GM12801 (cell line): ENCODE data around the gene RIPOR3.

Experiments
- TF ChIP-seq, protein P1 (sequence below): IDR thresholded peaks from one replicate; pipeline ENCODE4 v1.5.1; 2011; ENCODE audit warnings: control low read depth; ENCODE audit not compliant: insufficient read length; ENCODE audit errors: extremely low read depth

RIPOR3 gene

DNA sequence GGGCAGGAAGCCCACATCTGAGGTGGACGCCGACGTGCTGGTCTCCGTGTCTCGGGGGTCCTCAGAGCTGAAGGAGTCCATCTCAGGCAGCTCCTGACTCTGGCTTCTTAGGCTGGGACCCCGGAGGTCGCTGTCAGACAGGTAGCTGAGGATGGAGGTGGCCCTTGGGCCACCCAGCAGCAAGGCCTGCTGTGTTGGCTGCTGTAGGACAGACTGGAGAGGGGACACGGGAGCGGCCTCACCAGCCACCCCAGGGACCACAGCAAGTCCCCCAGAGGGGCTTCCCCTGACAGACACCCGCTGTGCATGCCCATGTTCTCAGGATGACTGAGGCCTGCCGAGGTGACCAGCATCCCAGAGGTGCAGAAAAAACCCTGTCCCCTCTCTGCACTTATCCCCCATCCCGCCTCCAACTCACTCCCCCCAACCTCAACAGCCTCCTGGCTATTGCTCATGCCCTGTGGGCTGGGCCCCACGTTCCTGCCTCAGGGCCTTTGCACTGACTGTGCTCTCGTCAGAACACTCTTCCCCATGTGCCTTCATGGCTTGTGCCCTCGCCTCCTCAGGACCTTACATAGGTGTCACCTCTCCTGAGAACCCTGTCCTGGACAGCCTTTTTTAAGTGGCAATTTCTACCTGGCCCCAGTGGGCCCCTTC is 88.8 kb downstream of the RIPOR3 start:
- TF ChIP-seq, protein P1, sequence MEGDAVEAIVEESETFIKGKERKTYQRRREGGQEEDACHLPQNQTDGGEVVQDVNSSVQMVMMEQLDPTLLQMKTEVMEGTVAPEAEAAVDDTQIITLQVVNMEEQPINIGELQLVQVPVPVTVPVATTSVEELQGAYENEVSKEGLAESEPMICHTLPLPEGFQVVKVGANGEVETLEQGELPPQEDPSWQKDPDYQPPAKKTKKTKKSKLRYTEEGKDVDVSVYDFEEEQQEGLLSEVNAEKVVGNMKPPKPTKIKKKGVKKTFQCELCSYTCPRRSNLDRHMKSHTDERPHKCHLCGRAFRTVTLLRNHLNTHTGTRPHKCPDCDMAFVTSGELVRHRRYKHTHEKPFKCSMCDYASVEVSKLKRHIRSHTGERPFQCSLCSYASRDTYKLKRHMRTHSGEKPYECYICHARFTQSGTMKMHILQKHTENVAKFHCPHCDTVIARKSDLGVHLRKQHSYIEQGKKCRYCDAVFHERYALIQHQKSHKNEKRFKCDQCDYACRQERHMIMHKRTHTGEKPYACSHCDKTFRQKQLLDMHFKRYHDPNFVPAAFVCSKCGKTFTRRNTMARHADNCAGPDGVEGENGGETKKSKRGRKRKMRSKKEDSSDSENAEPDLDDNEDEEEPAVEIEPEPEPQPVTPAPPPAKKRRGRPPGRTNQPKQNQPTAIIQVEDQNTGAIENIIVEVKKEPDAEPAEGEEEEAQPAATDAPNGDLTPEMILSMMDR: no peak

DNA sequence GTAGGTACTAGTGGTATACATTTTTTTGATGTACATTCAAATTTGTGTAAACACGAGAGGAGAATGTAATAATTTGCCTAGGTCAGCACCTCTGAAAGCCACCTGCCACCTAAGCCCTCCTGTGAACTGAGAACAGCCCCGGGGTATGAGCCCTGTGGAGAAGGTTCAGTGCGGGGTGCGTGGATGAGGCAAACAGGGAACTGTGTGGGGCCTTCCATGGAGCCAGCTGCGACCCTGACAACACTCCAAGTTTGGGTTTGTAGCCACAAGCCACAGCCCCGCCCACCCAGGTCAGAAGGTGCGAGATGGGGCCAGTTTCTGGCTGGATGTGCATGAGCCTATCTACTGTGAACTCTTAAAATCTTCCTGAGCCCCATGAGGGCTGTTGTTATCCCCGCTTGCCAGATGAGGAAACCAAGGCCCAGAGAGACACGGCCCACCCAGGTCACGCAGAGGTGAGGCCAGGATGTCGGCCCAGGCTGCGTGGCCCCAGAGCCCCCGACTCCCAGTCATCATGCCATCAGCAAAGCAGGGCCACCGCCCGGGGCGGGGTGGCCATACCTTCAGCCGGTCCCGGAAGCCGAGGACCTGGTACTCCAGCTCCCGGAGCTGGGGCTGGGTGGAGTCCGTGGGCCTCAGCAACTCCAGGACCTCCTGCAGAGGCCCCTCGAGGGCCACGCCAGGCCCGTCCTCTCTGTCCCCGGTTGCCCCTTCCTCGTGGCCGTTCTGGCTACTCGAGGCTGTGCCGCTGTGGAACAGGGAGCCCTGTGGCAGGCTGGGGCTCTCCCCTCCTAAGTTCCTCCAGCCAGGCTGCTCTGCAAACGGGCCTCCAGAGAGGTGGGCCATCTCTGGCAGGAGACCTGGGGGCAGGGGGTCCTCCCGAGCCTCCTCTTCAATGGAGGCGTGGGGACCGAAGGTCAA is 89.6 kb downstream of the RIPOR3 start:
- TF ChIP-seq, protein P1: no peak

DNA sequence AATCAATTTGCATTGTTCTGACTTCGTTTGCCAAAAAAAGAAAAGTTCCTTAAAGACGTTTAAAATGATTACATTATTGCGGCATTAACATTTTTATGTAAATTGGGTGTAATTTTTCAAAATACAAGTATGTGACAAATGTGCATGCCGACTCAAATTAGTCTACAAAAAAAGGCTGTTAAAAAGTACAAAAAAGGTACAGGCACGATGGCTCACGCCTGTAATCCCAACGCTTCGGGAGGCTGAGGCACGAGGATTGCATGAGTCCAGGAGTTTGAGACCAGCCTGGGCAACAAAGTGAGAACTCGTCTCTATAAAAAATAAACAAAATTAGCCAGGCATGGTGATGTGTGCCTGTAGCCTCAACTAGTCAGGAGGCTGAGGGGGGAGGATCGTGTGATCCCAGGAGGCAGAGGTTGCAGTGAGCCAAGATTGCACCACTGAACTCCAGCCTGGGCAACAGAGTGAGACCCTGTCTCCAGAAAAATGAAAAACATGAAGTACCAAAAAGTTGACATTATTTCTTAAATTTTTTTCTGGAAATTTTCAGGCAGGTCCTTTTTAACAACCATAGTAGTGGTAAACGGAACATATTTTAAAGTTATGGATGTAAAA is 91.0 kb downstream of the RIPOR3 start:
- TF ChIP-seq, protein P1: no peak

DNA sequence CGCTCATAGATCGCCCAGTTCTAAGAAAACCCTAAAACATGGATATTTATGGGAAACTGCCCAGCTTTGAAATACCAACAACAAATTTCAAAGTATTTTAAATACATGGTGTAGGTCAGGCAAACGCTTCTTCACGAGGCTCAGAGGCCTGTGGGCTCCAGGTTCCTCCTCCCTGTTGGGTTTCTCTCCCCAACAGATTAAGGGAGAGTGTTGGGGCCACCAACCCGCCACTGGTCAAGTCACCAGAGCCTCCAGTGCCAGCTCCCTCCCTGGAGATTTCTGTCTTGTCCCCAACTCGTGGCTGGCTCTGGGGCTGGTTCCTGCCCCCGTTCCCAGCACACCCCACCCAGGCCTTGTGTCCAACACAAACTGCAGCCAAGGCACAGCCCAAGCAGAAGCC is 93.3 kb downstream of the RIPOR3 start:
- TF ChIP-seq, protein P1: no peak

DNA sequence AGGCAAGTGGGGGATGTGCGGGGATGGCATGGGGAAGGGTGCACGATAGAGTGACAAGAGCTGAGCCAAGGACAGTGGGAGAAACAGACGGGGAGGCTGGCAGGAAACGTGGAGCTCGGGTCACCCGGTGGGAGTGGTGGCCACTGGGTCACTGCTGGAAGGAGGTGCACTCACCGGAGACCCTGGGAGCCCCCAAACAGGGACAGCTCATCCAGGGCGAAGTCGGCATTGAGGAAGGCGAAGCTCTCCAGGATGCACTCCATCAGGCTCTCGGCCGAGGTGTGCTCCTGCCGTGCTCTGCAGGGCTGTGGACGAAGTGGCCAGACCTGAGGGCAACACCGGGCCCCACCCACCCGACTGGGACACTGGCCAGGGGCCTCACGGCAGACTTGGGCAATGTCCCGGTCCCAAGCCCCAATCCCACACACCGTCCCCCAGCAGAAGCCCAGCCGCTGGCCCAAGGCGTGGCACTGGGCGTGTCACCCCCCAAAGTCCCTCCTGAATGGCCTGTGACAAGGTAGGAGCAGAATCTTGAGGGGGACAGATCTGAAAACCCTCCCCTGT is 93.9 kb downstream of the RIPOR3 start:
- TF ChIP-seq, protein P1: no peak

DNA sequence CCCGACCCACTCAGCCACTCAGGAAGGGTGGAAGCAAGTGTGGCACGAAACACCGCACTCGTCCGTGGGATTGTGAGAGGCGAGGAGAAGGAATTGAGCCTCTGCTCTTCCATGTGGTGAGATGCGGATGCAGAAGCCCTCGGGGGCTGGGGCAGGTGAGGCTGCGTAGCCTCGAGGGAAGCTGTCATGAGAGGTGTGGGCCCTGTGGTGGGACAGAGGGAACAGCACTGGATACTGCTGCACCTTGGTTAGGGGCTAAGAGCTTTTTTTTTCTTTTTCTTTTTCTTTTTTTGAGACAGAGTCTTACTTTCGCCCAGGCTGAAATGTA is 94.7 kb downstream of the RIPOR3 start:
- TF ChIP-seq, protein P1: no peak
